Peyer's patch (tissue), 4 donors: ENCODE data around the gene SSUH2. TPM values are rescaled to one million over a fixed set of nuclear protein-coding genes. Genes with fewer than 3 reads are reported as not detected.

Source experiments
- DNase-seq, 3 donors: peaks; one replicate each; pipeline ENCODE4 v3.0.0-alpha.2; 2017 to 2019
- H3K27ac ChIP-seq, 4 donors: fragments of 200-600 bp; sonication (generic); one replicate each; pipeline ENCODE4 v1.5.1; 2016 to 2019
- H3K27me3 ChIP-seq, 2 donors: fragments of 200-600 bp; sonication (generic); one replicate each; pipeline ENCODE4 v1.5.1; 2019
- H3K36me3 ChIP-seq, 3 donors: fragments of 200-600 bp; sonication (generic); one replicate each; pipeline ENCODE4 v1.5.1; 2016 to 2019
- H3K4me1 ChIP-seq, 4 donors: fragments of 200-600 bp; sonication (generic); one replicate each; pipeline ENCODE4 v1.5.1; 2016 to 2019
- H3K4me3 ChIP-seq, 4 donors: fragments of 200-600 bp; sonication (generic); 1 replicate in 3 of 4; 2 replicates in 1 of 4; pipeline ENCODE4 v1.5.1; 2016 to 2019; ENCODE audit warnings: mild to moderate bottlenecking in 1 of 4
- H3K9me3 ChIP-seq, 4 donors: fragments of 200-600 bp; sonication (generic); one replicate each; pipeline ENCODE4 v1.5.1; 2016 to 2019; ENCODE audit warnings: mild to moderate bottlenecking in 1 of 4
- POLR2A ChIP-seq, 2 donors: fragments of 450-650 bp; IDR thresholded peaks; one replicate each; pipeline ENCODE4 v1.5.1; 2017; ENCODE audit warnings: antibody characterized with exemption in 2 of 2, mild to moderate bottlenecking in 2 of 2, moderate library complexity in 2 of 2
- total RNA-seq, 4 donors: library from RNA; depleted of rRNA; stranded (reverse); fragments of >200 nt; gene quantifications; one replicate each; pipeline ENCODE4 v1.1.0, GENCODE V29; 2016
- TF ChIP-seq, protein P1 (sequence below), 6 experiments: fragments of 450-650 bp in 4 of 6; fragments of 200-600 bp in 2 of 6; sonication (generic) in 1 of 6; IDR thresholded peaks; one replicate each; pipeline ENCODE4 v1.5.1; 2017 to 2019; ENCODE audit warnings: antibody characterized with exemption in 6 of 6, mild to moderate bottlenecking in 3 of 6, moderate library complexity in 1 of 6

The SSUH2 gene
- total RNA-seq, 4 donors from 2014 or later, result 1.7 to 38.4 (median 21.6) TPM

DNA sequence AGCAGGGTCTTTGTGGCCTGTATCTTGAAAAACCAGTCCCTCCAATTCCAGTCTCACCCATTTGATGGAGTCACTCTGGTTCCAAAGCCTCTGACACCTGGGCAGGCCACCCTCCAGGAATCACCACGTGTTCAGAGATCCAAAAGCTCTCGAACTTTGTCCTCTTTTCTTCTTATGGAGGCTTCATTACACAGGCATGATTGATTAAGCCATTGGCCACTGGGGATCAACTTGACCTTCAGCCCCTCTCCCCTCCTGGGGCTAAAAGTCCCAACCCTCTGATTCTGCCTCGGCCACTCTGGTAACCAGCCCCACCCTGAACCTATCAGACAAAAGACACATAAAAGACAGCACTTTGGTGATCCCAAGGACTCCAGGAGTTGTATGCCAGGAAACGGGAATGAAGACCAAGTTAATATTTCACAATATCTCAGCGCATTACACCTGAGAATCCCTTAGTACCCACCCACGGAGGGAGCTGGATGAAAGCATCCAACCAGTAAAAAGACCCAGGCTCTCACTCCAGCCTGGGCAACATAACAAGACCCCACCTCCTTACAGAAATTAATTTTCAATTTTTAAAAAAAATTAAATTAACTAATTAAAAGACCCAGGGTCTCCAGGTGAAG lies 23.0 kb upstream of the SSUH2 start:
- TF ChIP-seq POLR2A (IDR thresholded peaks at IDR 0.05), result no peak
- TF ChIP-seq, protein P1, sequence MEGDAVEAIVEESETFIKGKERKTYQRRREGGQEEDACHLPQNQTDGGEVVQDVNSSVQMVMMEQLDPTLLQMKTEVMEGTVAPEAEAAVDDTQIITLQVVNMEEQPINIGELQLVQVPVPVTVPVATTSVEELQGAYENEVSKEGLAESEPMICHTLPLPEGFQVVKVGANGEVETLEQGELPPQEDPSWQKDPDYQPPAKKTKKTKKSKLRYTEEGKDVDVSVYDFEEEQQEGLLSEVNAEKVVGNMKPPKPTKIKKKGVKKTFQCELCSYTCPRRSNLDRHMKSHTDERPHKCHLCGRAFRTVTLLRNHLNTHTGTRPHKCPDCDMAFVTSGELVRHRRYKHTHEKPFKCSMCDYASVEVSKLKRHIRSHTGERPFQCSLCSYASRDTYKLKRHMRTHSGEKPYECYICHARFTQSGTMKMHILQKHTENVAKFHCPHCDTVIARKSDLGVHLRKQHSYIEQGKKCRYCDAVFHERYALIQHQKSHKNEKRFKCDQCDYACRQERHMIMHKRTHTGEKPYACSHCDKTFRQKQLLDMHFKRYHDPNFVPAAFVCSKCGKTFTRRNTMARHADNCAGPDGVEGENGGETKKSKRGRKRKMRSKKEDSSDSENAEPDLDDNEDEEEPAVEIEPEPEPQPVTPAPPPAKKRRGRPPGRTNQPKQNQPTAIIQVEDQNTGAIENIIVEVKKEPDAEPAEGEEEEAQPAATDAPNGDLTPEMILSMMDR (IDR thresholded peaks at IDR 0.05), result no peak
- H3K27ac ChIP-seq, result no peak overlapping the region
- no peak overlapping the region for H3K4me3 ChIP-seq
- H3K9me3 ChIP-seq, result no peaks in the 10 kb centered on the region
- no peak for DNase-seq
- no peaks in the 10 kb centered on the region for H3K36me3 ChIP-seq
- no peaks in the 10 kb centered on the region for H3K4me1 ChIP-seq
- no peaks in the 10 kb centered on the region for H3K27me3 ChIP-seq

- no peak for TF ChIP-seq POLR2A (IDR thresholded peaks at IDR 0.05)
- TF ChIP-seq, protein P1 (IDR thresholded peaks at IDR 0.05), result no peak
- Histone ChIP-seq H3K27me3 (no peaks in the 10 kb centered on the region), H3K4me1 (no peaks in the 10 kb centered on the region), H3K36me3 (no peaks in the 10 kb centered on the region), H3K4me3 (no peak overlapping the region), H3K27ac (no peak overlapping the region), H3K9me3 (no peaks in the 10 kb centered on the region)
- no peak for DNase-seq
Observed at GRCh38 chr3:8665407-8665896, 20.9 kb upstream of the SSUH2 start.

GRCh38 chr3:8663177-8664061 lies 18.8 kb upstream of the SSUH2 start:
- peak in 2 of 3 donors; percentile 28 to 87 for DNase-seq
- Histone ChIP-seq H3K27me3 (no peaks in the 10 kb centered on the region), H3K27ac (no peak overlapping the region), H3K4me3 (no peak overlapping the region), H3K4me1 (peaks cover 0 to 3% (median 0%) of the 10 kb centered on the region in 4 donors), H3K9me3 (no peaks in the 10 kb centered on the region), H3K36me3 (no peaks in the 10 kb centered on the region)
- TF ChIP-seq, protein P1 (IDR thresholded peaks at IDR 0.05), result peak in 4 of 6 experiments; percentile 43 to 65 (median 61)
- no peak for TF ChIP-seq POLR2A (IDR thresholded peaks at IDR 0.05)

GRCh38 chr3:8662594-8662993 lies 18.0 kb upstream of the SSUH2 start:
- H3K4me1 ChIP-seq, result peaks cover 0 to 11% (median 0%) of the 10 kb centered on the region in 4 donors
- H3K36me3 ChIP-seq, result no peaks in the 10 kb centered on the region
- no peaks in the 10 kb centered on the region for H3K9me3 ChIP-seq
- DNase-seq, result no peak
- H3K27ac ChIP-seq, result no peak overlapping the region
- H3K4me3 ChIP-seq, result no peak overlapping the region
- H3K27me3 ChIP-seq, result no peaks in the 10 kb centered on the region
- TF ChIP-seq, protein P1 (IDR thresholded peaks at IDR 0.05), result no peak
- TF ChIP-seq POLR2A (IDR thresholded peaks at IDR 0.05), result no peak

DNA sequence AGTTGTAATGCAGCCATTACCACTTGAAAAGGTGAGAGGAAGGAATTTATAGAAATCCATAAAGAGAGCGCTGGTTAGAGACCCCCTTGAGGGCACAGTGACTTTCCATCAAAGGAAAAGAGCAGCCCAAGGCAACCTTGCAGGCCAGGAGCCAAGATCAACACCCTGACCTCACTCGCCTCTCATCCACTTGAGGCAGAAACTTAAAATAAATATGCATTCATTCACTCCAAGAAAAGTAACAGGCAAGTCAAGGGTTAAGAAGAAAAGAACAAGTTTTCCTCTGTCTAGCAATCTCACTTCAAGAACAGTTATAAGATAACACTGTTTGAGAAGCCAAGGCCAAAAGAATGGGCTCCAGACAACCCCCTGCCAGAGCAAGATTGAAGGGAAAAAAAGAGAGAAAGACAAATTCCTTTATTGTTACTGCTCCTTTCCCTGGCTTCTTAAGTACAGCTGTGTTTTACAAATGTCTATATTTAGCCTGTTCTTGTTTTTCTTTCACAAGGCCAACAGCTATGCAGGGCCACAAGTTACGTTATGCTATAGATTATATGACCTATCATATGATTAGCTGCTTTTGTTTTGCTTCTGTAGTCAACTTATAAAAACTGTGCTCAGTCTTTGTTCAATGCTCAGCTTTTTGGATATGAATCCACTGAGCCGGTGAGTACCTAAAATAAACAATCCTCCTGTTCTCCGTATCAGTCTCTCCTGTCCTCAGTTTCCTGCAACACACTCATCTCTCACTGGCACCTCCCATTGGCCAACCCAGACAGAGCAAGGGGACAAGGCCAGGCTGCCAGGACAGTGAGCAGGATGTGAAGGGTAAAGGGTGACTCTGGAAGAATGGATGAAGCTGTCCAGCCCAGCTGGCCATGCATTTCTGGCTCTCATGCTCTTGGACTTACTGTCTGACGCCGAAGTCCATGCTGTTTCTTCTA lies 15.8 kb upstream of the SSUH2 start:
- Histone ChIP-seq H3K4me1 (peaks cover 0 to 11% (median 0%) of the 10 kb centered on the region in 4 donors), H3K9me3 (no peaks in the 10 kb centered on the region), H3K4me3 (no peak overlapping the region), H3K27ac (no peak overlapping the region), H3K36me3 (no peaks in the 10 kb centered on the region), H3K27me3 (no peaks in the 10 kb centered on the region)
- DNase-seq, result no peak
- TF ChIP-seq POLR2A (IDR thresholded peaks at IDR 0.05), result no peak
- TF ChIP-seq, protein P1 (IDR thresholded peaks at IDR 0.05), result no peak
